ENCODE data around the gene CD274. TPM values are rescaled to one million over a fixed set of nuclear protein-coding genes. Genes with fewer than 3 reads are reported as not detected.

The CD274 gene
- total and polyA plus RNA-seq, 2 donors (not counting 3 experiments of a cell fraction or from before 2014, with no cell fraction given) = 25.4 to 26.8 TPM

GRCh38 chr9:5518937-5519319 is 68.6 kb downstream of the CD274 start:
- H4K20me1 ChIP-seq (replicated peaks; ENCODE audit: control insufficient read depth, extremely low read depth, insufficient read depth, low read length) = no peaks in the 10 kb centered on the region
- no peaks in the 10 kb centered on the region for H3K36me3 ChIP-seq (ENCODE audit: control insufficient read depth in 2 of 2, extremely low read depth in 1 of 2, insufficient read depth in 2 of 2, low read length in 2 of 2)
- H3K4me1 ChIP-seq (ENCODE audit: control insufficient read depth, extremely low read depth, insufficient read depth, low read length) = no peaks in the 10 kb centered on the region
- H2AFZ ChIP-seq (ENCODE audit: low read depth, low read length) = no peak overlapping the region
- H3K9ac ChIP-seq (replicated peaks; ENCODE audit: extremely low read depth, insufficient read depth, low read length) = no peak overlapping the region
- no peaks in the 10 kb centered on the region for H3K27me3 ChIP-seq (ENCODE audit: control insufficient read depth in 2 of 2, insufficient read depth in 2 of 2, low read length in 2 of 2)
- H3K9me3 ChIP-seq (replicated peaks; ENCODE audit: control insufficient read depth, insufficient read depth, low read length) = no peaks in the 10 kb centered on the region
- intact Hi-C loops (cut with micrococcal nuclease) (no loop called here), dilution Hi-C loops (cut with MboI; ENCODE audit: extremely low pct_ligation_motif_present, low sequenced_read_pairs) (no loop called here)
- no TSS peak for BruUV-seq (replicated peaks)
- ChIA-PET POLR2A (no interaction called here), CTCF (interaction anchor here (0.9 to 1.6 kb wide), 4 partner anchors 11 to 756 kb away, joined by 3 to 6 read pairs (median 4); no protein-coding TSS in a partner anchor)
- no peak overlapping the region for H3K4me3 ChIP-seq (replicated peaks in 1 of 3; ENCODE audit: insufficient read depth in 1 of 3, low read depth in 1 of 3, low read length in 3 of 3)
- no peaks in the 10 kb centered on the region for H3K9me1 ChIP-seq (replicated peaks; ENCODE audit: control insufficient read depth, extremely low read depth, insufficient read depth, low read length)
- no peak overlapping the region for H3K4me2 ChIP-seq (ENCODE audit: insufficient read depth, low read length)
- H3K27ac ChIP-seq (ENCODE audit: insufficient read depth, low read depth, low read length) = no peak overlapping the region
- FAIRE-seq (no peak), DNase-seq (ENCODE audit: low read depth, low spot score) (no peak)
- no peak for TF ChIP-seq CTCF (IDR thresholded peaks at IDR 0.05; ENCODE audit: extremely low read depth in 1 of 2, insufficient read depth in 1 of 2, low read depth in 1 of 2, low read length in 2 of 2)
- TF ChIP-seq MAX (IDR thresholded peaks at IDR 0.05; ENCODE audit: insufficient read depth, insufficient read length) = no peak
- TF ChIP-seq FOS (IDR thresholded peaks at IDR 0.05; ENCODE audit: borderline replicate concordance, insufficient read depth, low read length) = no peak
- TF ChIP-seq JUN (IDR thresholded peaks at IDR 0.05; ENCODE audit: borderline replicate concordance, insufficient read depth, insufficient read length, low read depth) = no peak
- TF ChIP-seq POLR2AphosphoS5 (IDR thresholded peaks at IDR 0.05; ENCODE audit: insufficient read depth, low read depth, low read length) = no peak
- no peak for TF ChIP-seq POLR2A (IDR thresholded peaks at IDR 0.05; ENCODE audit: low read depth, low read length)
- TF ChIP-seq MYC (IDR thresholded peaks at IDR 0.05; ENCODE audit: low read depth, low read length) = no peak
- TF ChIP-seq EZH2 (IDR thresholded peaks at IDR 0.05; ENCODE audit: borderline replicate concordance, low read depth, low read length, severe bottlenecking) = no peak
- no peak for TF ChIP-seq GATA2 (IDR thresholded peaks at IDR 0.05; ENCODE audit: insufficient read depth, insufficient read length, low read depth, low read length)
- H3K79me2 ChIP-seq (ENCODE audit: control insufficient read depth, insufficient read depth, low read length) = peaks cover 3% of the 10 kb centered on the region

Other genes with a start within 250 kb of the CD274 start
- gene INSL4, start 219.1 kb upstream of the CD274 start, total RNA-seq = not detected in 2 replicates
- gene INSL4, start 219.1 kb upstream of the CD274 start, polyA plus RNA-seq = not detected in 2 replicates
- gene RLN2, start 145.8 kb upstream of the CD274 start, total RNA-seq = 0.48 TPM in 1 of 2 replicates, not detected in the other
- gene RLN2, start 145.8 kb upstream of the CD274 start, polyA plus RNA-seq = 0.41 and 0.43 TPM in 2 replicates
- not detected in 2 replicates for gene RLN1, start 110.7 kb upstream of the CD274 start, total RNA-seq
- gene RLN1, start 110.7 kb upstream of the CD274 start, polyA plus RNA-seq = not detected in 2 replicates
- 20.3 and 21.2 TPM in 2 replicates for gene PLGRKT, start 12.6 kb upstream of the CD274 start, total RNA-seq
- 3.3 and 3.8 TPM in 2 replicates for gene PLGRKT, start 12.6 kb upstream of the CD274 start, polyA plus RNA-seq
- gene PDCD1LG2, start 60.0 kb downstream of the CD274 start, total RNA-seq = 9.5 and 9.7 TPM in 2 replicates
- 7.9 and 9.6 TPM in 2 replicates for gene PDCD1LG2, start 60.0 kb downstream of the CD274 start, polyA plus RNA-seq
- gene RIC1, start 178.6 kb downstream of the CD274 start, total RNA-seq = 23.5 and 24.8 TPM in 2 replicates
- gene RIC1, start 178.6 kb downstream of the CD274 start, polyA plus RNA-seq = 14.0 and 14.2 TPM in 2 replicates

Data from endothelial cell of umbilical vein (primary cell).